Stimulated activated CD8-positive, alpha-beta memory T cell treated with anti-CD3 and anti-CD28 coated beads, Interleukin-7, amount 100 ng/mL, for 24 hours (primary cell): Measurements from ENCODE around the gene PALM3.
"Not testable (repeated sequence)": the region's sequence is repeated elsewhere in the genome, so short reads cannot be mapped to it uniquely, and the experiment has no call there.

Experiments
- DNase-seq: peaks from one replicate; pipeline ENCODE4 v3.0.0-alpha.2; 2020; ENCODE audit warnings: low read depth

The PALM3 gene

GRCh38 chr19:14030997-14031718, 30.7 kb downstream of the PALM3 start:
- DNase-seq: no peak

- DNase-seq: no peak
Observed at GRCh38 chr19:14028901-14029300, 33.0 kb downstream of the PALM3 start.

- DNase-seq: no peak
Observed at GRCh38 chr19:14027856-14028450, 33.9 kb downstream of the PALM3 start, which contains the start of gene RLN3. RLN3 (plus strand) TSS chr19:14028148; CDS start chr19:14028205, 57 bp downstream.

- not testable (repeated sequence) for DNase-seq
Observed at GRCh38 chr19:14026652-14027192, 35.2 kb downstream of the PALM3 start.

- no peak for DNase-seq
Observed at GRCh38 chr19:14023404-14024235, 38.3 kb downstream of the PALM3 start.

- DNase-seq: no peak
Observed at GRCh38 chr19:14022469-14022868, 39.4 kb downstream of the PALM3 start.

- DNase-seq: no peak
Observed at GRCh38 chr19:14021474-14021873, 40.4 kb downstream of the PALM3 start.

- not testable (repeated sequence) for DNase-seq
Observed at GRCh38 chr19:14019739-14020138, 42.1 kb downstream of the PALM3 start.

- no peak for DNase-seq
Observed at GRCh38 chr19:14019100-14019499, 42.8 kb downstream of the PALM3 start.

GRCh38 chr19:14015524-14016035, 46.3 kb downstream of the PALM3 start:
- no peak for DNase-seq

GRCh38 chr19:14012378-14012915, 49.4 kb downstream of the PALM3 start:
- no peak for DNase-seq

- DNase-seq: no peak
Observed at GRCh38 chr19:14006766-14007562, 54.9 kb downstream of the PALM3 start.

GRCh38 chr19:14006085-14006765, 55.7 kb downstream of the PALM3 start, which contains the start of gene RFX1:
RFX1 (minus strand) TSS chr19:14006320; CDS start chr19:13993843, 12,477 bp downstream.
- DNase-seq: peak; percentile 100

GRCh38 chr19:14005349-14006084, 56.4 kb downstream of the PALM3 start:
- peak; percentile 88 for DNase-seq

GRCh38 chr19:14004619-14005348, 57.1 kb downstream of the PALM3 start:
- no peak for DNase-seq
